Parathyroid adenoma (tissue), 2 donors: Measurements from ENCODE around the gene LPP.

Experiments
- H2AFZ ChIP-seq: fragments of 300-600 bp; sonication (generic); one replicate; pipeline ENCODE4 v1.7.0; 2017; ENCODE audit warnings: antibody characterized with exemption, mild to moderate bottlenecking
- H3K27ac ChIP-seq: fragments of 300-600 bp; sonication (generic); one replicate; pipeline ENCODE4 v1.7.0; 2017
- H3K27me3 ChIP-seq: fragments of 300-600 bp; sonication (generic); one replicate; pipeline ENCODE4 v1.7.0; 2017; ENCODE audit warnings: low read length; ENCODE audit not compliant: control insufficient read depth, insufficient read depth
- H3K36me3 ChIP-seq: fragments of 300-600 bp; sonication (generic); one replicate; pipeline ENCODE4 v1.7.0; 2017; ENCODE audit warnings: low read length; ENCODE audit not compliant: control insufficient read depth, insufficient read depth
- H3K4me1 ChIP-seq: fragments of 300-600 bp; sonication (generic); one replicate; pipeline ENCODE4 v1.7.0; 2017; ENCODE audit warnings: control low read depth
- H3K4me2 ChIP-seq: fragments of 300-600 bp; sonication (generic); one replicate; pipeline ENCODE4 v1.7.0; 2017; ENCODE audit warnings: low read length
- H3K4me3 ChIP-seq: fragments of 300-600 bp; sonication (generic); one replicate; pipeline ENCODE4 v1.7.0; 2017; ENCODE audit warnings: low read depth, low read length
- H3K79me2 ChIP-seq: fragments of 300-600 bp; sonication (generic); one replicate; pipeline ENCODE4 v1.7.0; 2017; ENCODE audit warnings: control low read depth
- H3K9ac ChIP-seq: fragments of 300-600 bp; sonication (generic); one replicate; pipeline ENCODE4 v1.7.0; 2017; ENCODE audit warnings: mild to moderate bottlenecking
- H3K9me3 ChIP-seq: fragments of 300-600 bp; sonication (generic); one replicate; pipeline ENCODE4 v1.7.0; 2017; ENCODE audit warnings: low read length; ENCODE audit not compliant: control insufficient read depth
- TF ChIP-seq, protein P1 (sequence below): fragments of 300-600 bp; sonication (generic); IDR thresholded peaks from one replicate; pipeline ENCODE4 v1.7.0; 2017; ENCODE audit warnings: antibody characterized with exemption, mild to moderate bottlenecking
- donor health status: primary hyperparathyroidism.

The LPP gene

DNA sequence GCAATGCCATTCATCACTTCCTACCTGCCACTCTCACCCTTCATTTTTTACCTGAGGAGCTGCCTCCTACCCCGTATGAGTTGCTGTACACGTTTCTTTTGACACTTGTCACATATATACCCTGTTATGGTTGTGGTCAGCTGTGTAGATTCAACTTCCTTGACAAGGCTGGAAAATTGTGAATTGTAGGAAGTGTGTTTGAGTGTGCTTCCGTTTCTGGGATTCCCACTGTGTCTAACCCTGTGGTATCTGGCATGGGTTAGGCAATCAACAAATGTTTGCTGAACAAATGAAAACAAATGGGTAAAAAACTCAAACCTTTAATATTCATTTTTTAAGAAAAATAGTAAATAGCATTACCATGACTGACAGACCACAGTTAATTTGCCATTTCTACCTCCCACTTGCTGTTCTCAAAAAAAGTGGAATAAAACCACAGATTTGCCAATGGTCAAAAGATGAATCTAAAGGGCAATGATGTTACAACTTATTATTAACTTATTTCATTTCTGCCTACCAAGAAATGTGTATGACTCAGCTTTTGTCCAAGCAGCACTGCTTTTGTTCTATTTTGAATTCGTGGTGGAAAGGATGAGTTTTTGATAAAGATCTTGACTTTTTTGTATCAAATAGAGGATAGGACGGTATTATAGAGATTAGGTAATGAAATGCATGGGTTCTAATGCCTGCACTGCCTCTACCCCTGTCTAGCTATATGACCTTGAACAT lies 404.6 kb downstream of the LPP start:
- no peak overlapping the region for H3K4me3 ChIP-seq

DNA sequence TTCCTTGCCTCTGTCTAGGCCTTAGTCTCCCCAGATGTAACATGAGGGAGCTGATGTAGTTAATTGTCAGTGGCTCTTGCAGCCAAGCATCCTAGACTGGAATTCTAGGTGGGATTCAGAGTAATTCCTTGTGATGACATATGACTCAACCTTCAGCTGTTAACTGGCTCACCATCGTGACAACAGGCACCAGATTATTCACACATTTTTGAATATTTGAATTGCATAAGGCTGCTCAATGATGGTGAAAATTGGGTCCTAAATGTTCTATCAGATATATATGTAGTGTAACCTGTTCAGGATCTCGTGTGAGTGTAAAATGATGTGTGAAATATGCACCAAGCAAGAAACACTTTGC lies 405.1 kb downstream of the LPP start:
- H3K4me1 ChIP-seq: no peaks in the 10 kb centered on the region
- no peaks in the 10 kb centered on the region for H3K27me3 ChIP-seq
- no peak overlapping the region for H3K9ac ChIP-seq
- no peak overlapping the region for H3K27ac ChIP-seq
- TF ChIP-seq, protein P1, sequence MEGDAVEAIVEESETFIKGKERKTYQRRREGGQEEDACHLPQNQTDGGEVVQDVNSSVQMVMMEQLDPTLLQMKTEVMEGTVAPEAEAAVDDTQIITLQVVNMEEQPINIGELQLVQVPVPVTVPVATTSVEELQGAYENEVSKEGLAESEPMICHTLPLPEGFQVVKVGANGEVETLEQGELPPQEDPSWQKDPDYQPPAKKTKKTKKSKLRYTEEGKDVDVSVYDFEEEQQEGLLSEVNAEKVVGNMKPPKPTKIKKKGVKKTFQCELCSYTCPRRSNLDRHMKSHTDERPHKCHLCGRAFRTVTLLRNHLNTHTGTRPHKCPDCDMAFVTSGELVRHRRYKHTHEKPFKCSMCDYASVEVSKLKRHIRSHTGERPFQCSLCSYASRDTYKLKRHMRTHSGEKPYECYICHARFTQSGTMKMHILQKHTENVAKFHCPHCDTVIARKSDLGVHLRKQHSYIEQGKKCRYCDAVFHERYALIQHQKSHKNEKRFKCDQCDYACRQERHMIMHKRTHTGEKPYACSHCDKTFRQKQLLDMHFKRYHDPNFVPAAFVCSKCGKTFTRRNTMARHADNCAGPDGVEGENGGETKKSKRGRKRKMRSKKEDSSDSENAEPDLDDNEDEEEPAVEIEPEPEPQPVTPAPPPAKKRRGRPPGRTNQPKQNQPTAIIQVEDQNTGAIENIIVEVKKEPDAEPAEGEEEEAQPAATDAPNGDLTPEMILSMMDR: no peak
- H3K79me2 ChIP-seq: no peaks in the 10 kb centered on the region
- H3K36me3 ChIP-seq: no peaks in the 10 kb centered on the region
- no peak overlapping the region for H3K4me3 ChIP-seq
- H3K9me3 ChIP-seq: no peaks in the 10 kb centered on the region
- no peak overlapping the region for H3K4me2 ChIP-seq
- H2AFZ ChIP-seq: no peak overlapping the region

More for the DNA sequence above, 404.6 kb downstream of the LPP start:
- Histone ChIP-seq H2AFZ (no peak overlapping the region), H3K9me3 (no peaks in the 10 kb centered on the region), H3K27ac (no peak overlapping the region), H3K79me2 (no peaks in the 10 kb centered on the region), H3K36me3 (no peaks in the 10 kb centered on the region), H3K4me1 (no peaks in the 10 kb centered on the region), H3K9ac (no peak overlapping the region), H3K4me2 (no peak overlapping the region), H3K27me3 (no peaks in the 10 kb centered on the region)
- TF ChIP-seq, protein P1: no peak

DNA sequence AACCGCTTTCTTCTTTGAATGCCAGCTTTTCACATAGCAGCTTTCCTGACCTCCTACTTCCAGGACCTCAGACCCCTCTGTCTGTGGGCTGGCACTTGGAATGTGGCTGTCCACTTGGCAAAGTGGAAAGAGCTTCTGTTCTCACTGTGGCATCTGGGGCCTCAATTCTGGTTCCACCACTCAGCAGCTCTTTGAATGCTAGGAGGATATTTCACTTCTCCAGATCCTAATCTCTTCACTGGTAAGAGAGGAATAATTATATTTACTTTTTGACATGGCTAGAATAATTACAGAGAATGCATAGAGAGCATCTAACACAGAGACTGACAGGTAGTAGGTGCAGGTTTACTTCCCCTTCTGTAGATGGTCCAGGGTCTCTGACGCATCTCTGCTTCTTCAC lies 405.9 kb downstream of the LPP start:
- Histone ChIP-seq H3K4me1 (no peaks in the 10 kb centered on the region), H3K79me2 (no peaks in the 10 kb centered on the region), H3K9ac (no peak overlapping the region), H3K9me3 (no peaks in the 10 kb centered on the region), H3K36me3 (no peaks in the 10 kb centered on the region), H3K4me3 (no peak overlapping the region), H3K27ac (no peak overlapping the region), H2AFZ (no peak overlapping the region), H3K27me3 (no peaks in the 10 kb centered on the region), H3K4me2 (no peak overlapping the region)
- TF ChIP-seq, protein P1: no peak

DNA sequence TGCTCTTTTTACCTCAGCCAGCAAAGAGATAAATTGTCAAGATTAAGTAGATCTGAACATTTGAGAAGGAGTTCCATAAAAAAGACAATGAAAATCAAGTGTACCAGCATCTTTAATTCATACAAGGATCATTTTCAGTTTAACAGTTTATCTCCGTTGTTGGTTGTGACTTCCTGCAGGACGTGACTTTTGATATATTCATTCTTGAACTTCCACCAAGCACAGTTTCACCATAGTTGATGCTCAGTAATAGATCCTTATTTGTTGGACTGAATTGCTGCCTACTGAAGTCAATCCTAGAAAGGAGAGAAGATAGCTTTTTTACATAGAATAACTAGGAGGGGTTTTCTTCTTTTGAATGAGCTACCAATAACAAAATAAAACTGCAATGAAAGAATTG lies 408.2 kb downstream of the LPP start:
- Histone ChIP-seq H3K79me2 (no peaks in the 10 kb centered on the region), H3K27ac (no peak overlapping the region)

More for the DNA sequence above, 408.2 kb downstream of the LPP start:
- Histone ChIP-seq H3K4me3 (no peak overlapping the region), H3K9me3 (no peaks in the 10 kb centered on the region), H3K27me3 (no peaks in the 10 kb centered on the region), H3K4me2 (no peak overlapping the region), H3K4me1 (no peaks in the 10 kb centered on the region), H3K9ac (no peak overlapping the region), H2AFZ (no peak overlapping the region), H3K36me3 (no peaks in the 10 kb centered on the region)
- TF ChIP-seq, protein P1: no peak
